GM19452 (cell line): ENCODE results near the gene ALDOC.
A peak's percentile ranks its signal among the peaks of the same experiment; 100 is the strongest.

Experiments
- ATAC-seq: cut with Tn5 transposase; IDR thresholded peaks from one replicate; pipeline ENCODE4 v1.9.1; 2021; ENCODE audit not compliant: unreplicated experiment

ALDOC gene

GRCh38 chr17:28553000-28553505, 23.6 kb downstream of the ALDOC start:
- no peak for ATAC-seq

- peak; percentile 53 for ATAC-seq
Measured at GRCh38 chr17:28552176-28552999, 24.3 kb downstream of the ALDOC start, which contains the start of gene UNC119. UNC119 (minus strand) TSS chr17:28552624; CDS start chr17:28552557, 67 bp downstream.

GRCh38 chr17:28551421-28552175, 25.1 kb downstream of the ALDOC start:
- ATAC-seq, result no peak

GRCh38 chr17:28550858-28551257, 25.8 kb downstream of the ALDOC start:
- no peak for ATAC-seq

- peak; percentile 43 for ATAC-seq
Measured at GRCh38 chr17:28549236-28550132, 27.2 kb downstream of the ALDOC start.

GRCh38 chr17:28548417-28549130, 28.1 kb downstream of the ALDOC start:
- ATAC-seq, result no peak

GRCh38 chr17:28547623-28548416, 28.9 kb downstream of the ALDOC start:
- peak; percentile 41 for ATAC-seq

- no peak for ATAC-seq
Measured at GRCh38 chr17:28547096-28547622, 29.5 kb downstream of the ALDOC start.

GRCh38 chr17:28545787-28546415, 30.8 kb downstream of the ALDOC start:
- no peak for ATAC-seq

GRCh38 chr17:28545141-28545503, 31.6 kb downstream of the ALDOC start:
- ATAC-seq, result no peak

GRCh38 chr17:28544402-28545140, 32.1 kb downstream of the ALDOC start:
- no peak for ATAC-seq

- ATAC-seq, result no peak
Measured at GRCh38 chr17:28541439-28541838, 35.3 kb downstream of the ALDOC start.

GRCh38 chr17:28540231-28540630, 36.5 kb downstream of the ALDOC start:
- ATAC-seq, result no peak

- no peak for ATAC-seq
Measured at GRCh38 chr17:28538296-28538895, 38.3 kb downstream of the ALDOC start.

- no peak for ATAC-seq
Measured at GRCh38 chr17:28537219-28537610, 39.5 kb downstream of the ALDOC start.

GRCh38 chr17:28536532-28537218, 40.0 kb downstream of the ALDOC start:
- ATAC-seq, result no peak

- no peak for ATAC-seq
Measured at GRCh38 chr17:28534740-28535375, 41.8 kb downstream of the ALDOC start.
